Fibroblast of villous mesenchyme (primary cell): Measurements from ENCODE around the gene PRKCE. TPM values are rescaled to one million over a fixed set of nuclear protein-coding genes. Genes with fewer than 3 reads are reported as not detected.
A peak's percentile ranks its signal among the peaks of the same experiment; 100 is the strongest.

Experiments
- DNase-seq: peaks from one replicate; pipeline ENCODE4 v3.0.0-alpha.2; 2010; ENCODE audit warnings: low read depth
- H3K4me3 ChIP-seq: 2 replicates; pipeline ENCODE4 v1.5.1; 2011; ENCODE audit warnings: low read depth, mild to moderate bottlenecking, low read length
- CTCF ChIP-seq: IDR thresholded peaks from 2 replicates; pipeline ENCODE4 v1.5.1; 2012; ENCODE audit warnings: low read depth, mild to moderate bottlenecking, low read length; ENCODE audit not compliant: insufficient read depth
- total RNA-seq: library from RNA; depleted of rRNA; stranded (reverse); fragments of >200 nt; gene quantifications from 2 replicates; pipeline ENCODE4 v1.2.3, GENCODE V29; 2012

PRKCE gene
- total RNA-seq, 1 donor: 27.2 TPM

- DNase-seq: peak; percentile 99
These were observed 431.3 kb downstream of the PRKCE start for GRCh38 chr2:46082531-46083485.

GRCh38 chr2:46086578-46087070, 435.1 kb downstream of the PRKCE start:
- no peak overlapping the region for H3K4me3 ChIP-seq
- no peak for TF ChIP-seq CTCF
- no peak for DNase-seq

More at GRCh38 chr2:46082531-46083485, 431.3 kb downstream of the PRKCE start:
- TF ChIP-seq CTCF: no peak
- no peak overlapping the region for H3K4me3 ChIP-seq

GRCh38 chr2:46087492-46087891, 436.0 kb downstream of the PRKCE start:
- H3K4me3 ChIP-seq: no peak overlapping the region
- no peak for TF ChIP-seq CTCF
- no peak for DNase-seq

GRCh38 chr2:46091004-46091403, 439.5 kb downstream of the PRKCE start:
- DNase-seq: no peak
- peak; percentile 20 for TF ChIP-seq CTCF
- no peak overlapping the region for H3K4me3 ChIP-seq

- no peak overlapping the region for H3K4me3 ChIP-seq
- DNase-seq: no peak
- no peak for TF ChIP-seq CTCF
These were observed 440.6 kb downstream of the PRKCE start for GRCh38 chr2:46091961-46092667.

GRCh38 chr2:46094689-46095088, 443.2 kb downstream of the PRKCE start:
- DNase-seq: no peak
- TF ChIP-seq CTCF: no peak
- no peak overlapping the region for H3K4me3 ChIP-seq
